SK-N-SH (cell line): ENCODE results near the gene PPIB. TPM values are rescaled to one million over a fixed set of nuclear protein-coding genes. Genes with fewer than 3 reads are reported as not detected.

Experiments used
- CTCF ChIA-PET: fragments of 300-600, 350-600 bp; formaldehyde crosslinking; extraction: SDS; loops from one replicate; lab custom pipeline; 2021; lab: Yijun Ruan, JAX
- POLR2A ChIA-PET: fragments of 350-600 bp; sonication (Branson Sonifier 250); formaldehyde crosslinking; extraction: SDS; loops from one replicate; lab custom pipeline; 2020; ENCODE audit warnings: antibody characterized with exemption, inconsistent platforms; lab: Yijun Ruan, JAX
- DNase-seq: peaks from one replicate; pipeline ENCODE4 v3.0.0; 2012
- H2AFZ ChIP-seq: fragments of 200-600 bp; sonication (generic); 2 replicates; pipeline ENCODE4 v1.8.1; 2016; ENCODE audit warnings: antibody characterized with exemption, mild to moderate bottlenecking, low read depth
- H3F3A ChIP-seq: fragments of 200-600 bp; sonication (generic); replicated peaks from 2 replicates; pipeline ENCODE3; 2016; ENCODE audit warnings: antibody characterized with exemption, mild to moderate bottlenecking; ENCODE audit not compliant: insufficient read depth
- H3K27ac ChIP-seq, 2 experiments: fragments of 200-500 bp in 1 of 2; fragments of 200-600 bp in 1 of 2; sonication (Bioruptor generic) in 1 of 2; sonication (generic), shearing (Covaris generic) in 1 of 2; 2 replicates each; pipeline versions ENCODE4 v1.5.1 to v1.6.1; 2014 to 2016; ENCODE audit warnings: low read depth in 2 of 2, inconsistent platforms in 1 of 2, low read length in 1 of 2, mild to moderate bottlenecking in 1 of 2, mixed read lengths in 1 of 2
- H3K27me3 ChIP-seq: fragments of 200-600 bp; sonication (generic), shearing (Covaris generic); 2 replicates; pipeline ENCODE4 v1.6.1; 2016; ENCODE audit warnings: mixed run types; ENCODE audit not compliant: insufficient read depth
- H3K36me3 ChIP-seq, 2 experiments: fragments of 200-500 bp in 1 of 2; fragments of 200-600 bp in 1 of 2; sonication (Bioruptor generic) in 1 of 2; sonication (generic) in 1 of 2; replicated peaks in 1 of 2; 2 replicates each; pipeline versions ENCODE3 to v1.5.1; 2014 to 2016; ENCODE audit warnings: low read length in 1 of 2, mild to moderate bottlenecking in 1 of 2; ENCODE audit not compliant: insufficient read depth in 2 of 2, control insufficient read depth in 1 of 2
- H3K4me1 ChIP-seq, 2 experiments: fragments of 200-500 bp in 1 of 2; fragments of 200-600 bp in 1 of 2; sonication (Bioruptor generic) in 1 of 2; sonication (generic), shearing (Covaris generic) in 1 of 2; 2 replicates each; pipeline versions ENCODE4 v1.5.1 to v1.6.1; 2014 to 2016; ENCODE audit warnings: low read depth in 1 of 2, low read length in 1 of 2, mixed run types in 1 of 2; ENCODE audit not compliant: insufficient read depth in 2 of 2, control insufficient read depth in 1 of 2
- H3K4me2 ChIP-seq: fragments of 200-600 bp; sonication (generic), shearing (Covaris generic); 2 replicates; pipeline ENCODE4 v1.6.1; 2017; ENCODE audit warnings: mixed run types
- H3K4me3 ChIP-seq, 2 experiments: fragments of 200-500 bp in 1 of 2; fragments of 200-600 bp in 1 of 2; sonication (Bioruptor generic) in 1 of 2; sonication (generic), shearing (Covaris generic) in 1 of 2; 2 replicates each; pipeline versions ENCODE4 v1.5.1 to v1.8.1; 2014 to 2016; ENCODE audit warnings: low read depth in 2 of 2, inconsistent platforms in 1 of 2, low read length in 1 of 2, mild to moderate bottlenecking in 1 of 2, mixed read lengths in 1 of 2, moderate library complexity in 1 of 2
- H3K79me2 ChIP-seq: fragments of 200-600 bp; sonication (generic); 2 replicates; pipeline ENCODE4 v1.8.1; 2017; ENCODE audit warnings: mild to moderate bottlenecking; ENCODE audit not compliant: insufficient read depth
- H3K9ac ChIP-seq: fragments of 200-600 bp; sonication (generic); 2 replicates; pipeline ENCODE4 v1.6.1; 2017; ENCODE audit warnings: mixed run types
- H3K9me2 ChIP-seq: fragments of 200-600 bp; sonication (generic); 2 replicates; pipeline ENCODE4 v1.6.1; 2017; ENCODE audit warnings: mixed run types
- H3K9me3 ChIP-seq: fragments of 200-600 bp; sonication (generic); 2 replicates; pipeline ENCODE4 v1.6.1; 2017; ENCODE audit warnings: mixed run types, mild to moderate bottlenecking, moderate library complexity
- H4K20me1 ChIP-seq: fragments of 200-600 bp; sonication (generic); 2 replicates; pipeline ENCODE4 v1.6.1; 2017; ENCODE audit warnings: mild to moderate bottlenecking, mixed run types; ENCODE audit not compliant: insufficient read depth
- EZH2phosphoT487 ChIP-seq: fragments of 200-600 bp; sonication (generic); IDR thresholded peaks from 2 replicates; pipeline ENCODE4 v1.6.1; 2017; ENCODE audit warnings: low read depth, mixed run types, mild to moderate bottlenecking, antibody characterized with exemption, moderate library complexity, borderline replicate concordance
- FOXJ3 ChIP-seq: sonication (generic); formaldehyde crosslinking; IDR thresholded peaks from 2 replicates; pipeline ENCODE4 v1.5.1; 2020; ENCODE audit warnings: mild to moderate bottlenecking, missing genetic modification reagents
- JUND ChIP-seq: IDR thresholded peaks from 2 replicates; pipeline ENCODE4 v1.4.0; 2012
- MXI1 ChIP-seq: IDR thresholded peaks from 2 replicates; pipeline ENCODE4 v1.6.1; 2012; ENCODE audit warnings: mild to moderate bottlenecking, low read depth, low read length, improper control_type of control experiment
- NFIC ChIP-seq: IDR thresholded peaks from 2 replicates; pipeline ENCODE4 v1.4.0; 2012; ENCODE audit warnings: borderline replicate concordance
- NRF1 ChIP-seq: IDR thresholded peaks from 2 replicates; pipeline ENCODE4 v1.6.1; 2012; ENCODE audit warnings: low read depth, mild to moderate bottlenecking, low read length
- POLR2AphosphoS5 ChIP-seq: IDR thresholded peaks from 2 replicates; pipeline ENCODE4 v1.6.1; 2012; ENCODE audit warnings: low read depth, low read length
- RCOR1 ChIP-seq: fragments of 150-350 bp; IDR thresholded peaks from 2 replicates; pipeline ENCODE4 v1.6.1; 2017; ENCODE audit warnings: antibody characterized with exemption, low read length
- TEAD4 ChIP-seq: IDR thresholded peaks from 2 replicates; pipeline ENCODE4 v1.4.0; 2012; ENCODE audit warnings: mild to moderate bottlenecking, borderline replicate concordance; ENCODE audit not compliant: insufficient read depth
- YY1 ChIP-seq: IDR thresholded peaks from 2 replicates; pipeline ENCODE4 v1.4.0; 2012; ENCODE audit warnings: low read depth, mild to moderate bottlenecking
- WGBS: methylation state at CpG from one replicate; pipeline ENCODE4 v1.1.6; 2017; ENCODE audit warnings: low lambda C conversion rate; 5-methylcytosine and 5-hydroxymethylcytosine counted together
- polyA plus RNA-seq, 3 experiments: library from polyadenylated mRNA; depleted of rRNA; stranded (reverse); fragments of >200 nt; gene quantifications; 2 replicates each; pipeline ENCODE4 v1.2.3, GENCODE V29; 2012
- TF ChIP-seq, protein P1 (sequence below): fragments of 200-600 bp; sonication (generic); IDR thresholded peaks from 2 replicates; pipeline ENCODE4 v1.6.1; 2017; ENCODE audit warnings: antibody characterized with exemption, mild to moderate bottlenecking, moderate library complexity
- TF ChIP-seq, protein P2 (sequence below): IDR thresholded peaks from 2 replicates; pipeline ENCODE4 v1.4.0; 2012; ENCODE audit warnings: low read depth
- TF ChIP-seq, protein P3 (sequence below): fragments of 150-350 bp; IDR thresholded peaks from 2 replicates; pipeline ENCODE4 v1.6.1; 2016; ENCODE audit warnings: mild to moderate bottlenecking, low read depth, low read length
- TF ChIP-seq, protein P4 (sequence below): IDR thresholded peaks from 2 replicates; pipeline ENCODE4 v1.4.0; 2012; ENCODE audit warnings: low read depth, borderline replicate concordance

PPIB gene
- polyA plus RNA-seq, 1 of the 3 experiments (the other 2 are of a cell fraction): 1,379 TPM

DNA sequence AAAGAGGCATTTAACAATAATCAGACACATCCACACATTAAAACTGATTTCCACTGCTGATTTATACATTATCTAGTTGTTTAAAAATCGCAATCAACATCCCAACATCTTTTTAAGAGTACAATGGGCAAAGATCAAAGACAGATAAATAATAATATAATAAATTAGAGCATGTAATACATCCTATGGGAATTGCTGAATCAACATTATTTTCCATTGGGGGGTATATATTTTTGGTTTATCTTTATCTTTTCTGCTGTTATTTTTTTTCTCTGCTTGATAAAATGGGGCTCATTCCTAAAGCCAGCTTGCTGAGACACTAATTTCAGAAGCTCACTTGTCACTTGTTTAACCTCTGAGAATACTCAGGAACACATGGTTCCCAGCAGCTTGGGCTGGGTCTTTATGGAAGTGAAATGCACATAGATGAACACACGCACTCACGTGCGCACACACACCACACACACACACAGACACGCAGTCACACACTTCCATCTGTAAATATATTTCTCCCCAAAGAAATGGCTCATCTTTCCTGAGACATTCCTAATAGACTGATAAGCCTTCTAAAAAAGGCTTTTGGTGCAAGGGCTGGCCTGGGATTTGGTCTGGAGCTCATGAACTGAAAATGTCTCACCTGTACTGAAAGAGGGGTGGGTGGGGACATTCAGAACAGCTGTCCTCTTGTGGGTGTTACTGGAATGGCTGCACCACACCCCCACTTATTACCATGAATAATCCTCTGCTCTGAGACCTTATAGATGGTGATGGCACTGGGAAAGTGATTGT, 3.5 kb upstream of the PPIB start:
- ChIA-PET POLR2A (no interaction called here), CTCF (interaction anchor here (0.9 kb wide), 1 partner anchor 12 kb away, joined by 3 read pairs; no protein-coding TSS in a partner anchor)
- H4K20me1 ChIP-seq: 0 out of 2 replicates have a peak, but pooled peaks cover 5% of the 10 kb centered on the region
- peaks cover 15% of the 10 kb centered on the region for H3K79me2 ChIP-seq
- H2AFZ ChIP-seq: no peak overlapping the region
- H3K9me3 ChIP-seq: no peaks in the 10 kb centered on the region
- H3K9ac ChIP-seq: no peak overlapping the region
- H3K9me2 ChIP-seq: no peaks in the 10 kb centered on the region
- H3K4me3 ChIP-seq: no peak overlapping the region
- peaks cover 12% of the 10 kb centered on the region in 2 experiments; a peak in 3 of 4 replicates for H3K4me1 ChIP-seq
- TF ChIP-seq, protein P1, sequence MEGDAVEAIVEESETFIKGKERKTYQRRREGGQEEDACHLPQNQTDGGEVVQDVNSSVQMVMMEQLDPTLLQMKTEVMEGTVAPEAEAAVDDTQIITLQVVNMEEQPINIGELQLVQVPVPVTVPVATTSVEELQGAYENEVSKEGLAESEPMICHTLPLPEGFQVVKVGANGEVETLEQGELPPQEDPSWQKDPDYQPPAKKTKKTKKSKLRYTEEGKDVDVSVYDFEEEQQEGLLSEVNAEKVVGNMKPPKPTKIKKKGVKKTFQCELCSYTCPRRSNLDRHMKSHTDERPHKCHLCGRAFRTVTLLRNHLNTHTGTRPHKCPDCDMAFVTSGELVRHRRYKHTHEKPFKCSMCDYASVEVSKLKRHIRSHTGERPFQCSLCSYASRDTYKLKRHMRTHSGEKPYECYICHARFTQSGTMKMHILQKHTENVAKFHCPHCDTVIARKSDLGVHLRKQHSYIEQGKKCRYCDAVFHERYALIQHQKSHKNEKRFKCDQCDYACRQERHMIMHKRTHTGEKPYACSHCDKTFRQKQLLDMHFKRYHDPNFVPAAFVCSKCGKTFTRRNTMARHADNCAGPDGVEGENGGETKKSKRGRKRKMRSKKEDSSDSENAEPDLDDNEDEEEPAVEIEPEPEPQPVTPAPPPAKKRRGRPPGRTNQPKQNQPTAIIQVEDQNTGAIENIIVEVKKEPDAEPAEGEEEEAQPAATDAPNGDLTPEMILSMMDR: no peak
- no peak for TF ChIP-seq JUND
- TF ChIP-seq POLR2AphosphoS5: 0 out of 2 replicates have a peak, but pooled peaks have one; percentile 9
- TF ChIP-seq NRF1: no peak
- TF ChIP-seq, protein P2, sequence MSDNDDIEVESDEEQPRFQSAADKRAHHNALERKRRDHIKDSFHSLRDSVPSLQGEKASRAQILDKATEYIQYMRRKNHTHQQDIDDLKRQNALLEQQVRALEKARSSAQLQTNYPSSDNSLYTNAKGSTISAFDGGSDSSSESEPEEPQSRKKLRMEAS: no peak
- no peak for TF ChIP-seq EZH2phosphoT487
- no peak for TF ChIP-seq MXI1
- peaks cover 13 to 20% of the 10 kb centered on the region in 2 experiments for H3K36me3 ChIP-seq
- no peak for DNase-seq
- H3K27me3 ChIP-seq: no peaks in the 10 kb centered on the region
- H3F3A ChIP-seq: peaks cover 22% of the 10 kb centered on the region
- H3K27ac ChIP-seq: no peak overlapping the region
- 96% methylated on average over 5 of the region's 5 CpGs for WGBS
- H3K4me2 ChIP-seq: no peak overlapping the region

DNA sequence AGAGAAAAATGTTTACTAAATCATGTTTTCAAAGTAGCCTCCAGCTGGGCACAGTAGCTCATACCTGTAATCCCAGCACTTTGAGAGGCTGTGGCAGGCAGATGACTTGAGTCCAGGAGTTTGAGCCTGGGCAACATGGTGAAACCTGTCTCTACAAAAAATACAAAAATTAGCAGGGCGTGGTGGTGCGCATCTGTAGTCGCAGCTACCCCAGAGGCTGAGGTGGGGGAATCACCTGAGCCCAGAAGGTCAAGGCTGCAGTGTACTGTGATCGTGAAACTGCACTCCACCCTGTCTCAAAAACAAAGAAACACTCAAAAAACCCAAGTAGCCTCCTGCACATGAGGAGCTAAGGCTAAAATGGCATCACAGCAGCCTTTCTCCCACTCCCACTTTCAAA, 1.6 kb upstream of the PPIB start:
- Histone ChIP-seq H3K27me3 (no peaks in the 10 kb centered on the region), H3K79me2 (peaks cover 33% of the 10 kb centered on the region), H3F3A (peaks cover 27% of the 10 kb centered on the region), H3K9me2 (no peaks in the 10 kb centered on the region), H3K36me3 (peaks cover 10 to 25% of the 10 kb centered on the region in 2 experiments), H3K27ac (no peak overlapping the region), H3K4me2 (no peak overlapping the region), H3K4me3 (no peak overlapping the region), H4K20me1 (peaks cover 19% of the 10 kb centered on the region; the same call in 1 of the 2 replicates), H3K9ac (no peak overlapping the region), H3K9me3 (no peaks in the 10 kb centered on the region), H2AFZ (no peak overlapping the region), H3K4me1 (peaks cover 21 to 23% of the 10 kb centered on the region in 2 experiments; a peak in 3 of 4 replicates)
- 98% methylated on average over 4 of the region's 4 CpGs for WGBS
- ChIA-PET POLR2A (no interaction called here), CTCF (interaction anchor here (1.3 to 4.1 kb wide), 4 partner anchors 12 to 517 kb away, joined by 4 to 42 read pairs (median 13); partner anchors contain the start of gene SNX22)
- no peak for DNase-seq
- TF ChIP-seq, protein P1: no peak
- TF ChIP-seq YY1 (no peak), FOXJ3 (CRISPR knock-in tag) (no peak), TEAD4 (no peak), EZH2phosphoT487 (no peak), NFIC (no peak), RCOR1 (no peak)
- TF ChIP-seq, protein P3, sequence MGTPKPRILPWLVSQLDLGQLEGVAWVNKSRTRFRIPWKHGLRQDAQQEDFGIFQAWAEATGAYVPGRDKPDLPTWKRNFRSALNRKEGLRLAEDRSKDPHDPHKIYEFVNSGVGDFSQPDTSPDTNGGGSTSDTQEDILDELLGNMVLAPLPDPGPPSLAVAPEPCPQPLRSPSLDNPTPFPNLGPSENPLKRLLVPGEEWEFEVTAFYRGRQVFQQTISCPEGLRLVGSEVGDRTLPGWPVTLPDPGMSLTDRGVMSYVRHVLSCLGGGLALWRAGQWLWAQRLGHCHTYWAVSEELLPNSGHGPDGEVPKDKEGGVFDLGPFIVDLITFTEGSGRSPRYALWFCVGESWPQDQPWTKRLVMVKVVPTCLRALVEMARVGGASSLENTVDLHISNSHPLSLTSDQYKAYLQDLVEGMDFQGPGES: no peak
- TF ChIP-seq, protein P4, sequence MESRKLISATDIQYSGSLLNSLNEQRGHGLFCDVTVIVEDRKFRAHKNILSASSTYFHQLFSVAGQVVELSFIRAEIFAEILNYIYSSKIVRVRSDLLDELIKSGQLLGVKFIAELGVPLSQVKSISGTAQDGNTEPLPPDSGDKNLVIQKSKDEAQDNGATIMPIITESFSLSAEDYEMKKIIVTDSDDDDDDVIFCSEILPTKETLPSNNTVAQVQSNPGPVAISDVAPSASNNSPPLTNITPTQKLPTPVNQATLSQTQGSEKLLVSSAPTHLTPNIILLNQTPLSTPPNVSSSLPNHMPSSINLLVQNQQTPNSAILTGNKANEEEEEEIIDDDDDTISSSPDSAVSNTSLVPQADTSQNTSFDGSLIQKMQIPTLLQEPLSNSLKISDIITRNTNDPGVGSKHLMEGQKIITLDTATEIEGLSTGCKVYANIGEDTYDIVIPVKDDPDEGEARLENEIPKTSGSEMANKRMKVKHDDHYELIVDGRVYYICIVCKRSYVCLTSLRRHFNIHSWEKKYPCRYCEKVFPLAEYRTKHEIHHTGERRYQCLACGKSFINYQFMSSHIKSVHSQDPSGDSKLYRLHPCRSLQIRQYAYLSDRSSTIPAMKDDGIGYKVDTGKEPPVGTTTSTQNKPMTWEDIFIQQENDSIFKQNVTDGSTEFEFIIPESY: no peak
